Central memory CD8-positive, alpha-beta T cell (primary cell): ENCODE data around the gene NUP188.
"Not testable (repeated sequence)": the region's sequence is repeated elsewhere in the genome, so short reads cannot be mapped to it uniquely, and the experiment has no call there.

Experiments
- ATAC-seq: fragments of 150-1000 bp; cut with Tn5 transposase; replicated peaks from 2 replicates; pipeline ENCODE4 v1.10.0; 2022; ENCODE audit warnings: mild to moderate bottlenecking, moderate FRiP score, moderate number of reproducible peaks; ENCODE audit not compliant: poor library complexity, severe bottlenecking; ENCODE audit errors: extremely low read depth
- DNase-seq, 2 donors: peaks; one replicate each; pipeline ENCODE4 v3.0.0; 2021; ENCODE audit warnings: low spot score in 2 of 2
- H3K27ac Mint-ChIP-seq: one replicate; pipeline ENCODE4 v1.8.0; 2022; ENCODE audit warnings: low read depth, mild to moderate bottlenecking, moderate library complexity, mixed read lengths
- H3K27me3 Mint-ChIP-seq: one replicate; pipeline ENCODE4 v1.8.0; 2022; ENCODE audit warnings: mixed read lengths
- H3K36me3 Mint-ChIP-seq: one replicate; pipeline ENCODE4 v1.8.0; 2022; ENCODE audit warnings: mild to moderate bottlenecking, moderate library complexity, mixed read lengths; ENCODE audit not compliant: insufficient read depth
- H3K4me1 Mint-ChIP-seq: one replicate; pipeline ENCODE4 v1.8.0; 2022; ENCODE audit warnings: mixed read lengths
- H3K4me3 Mint-ChIP-seq: one replicate; pipeline ENCODE4 v1.8.0; 2022; ENCODE audit warnings: mild to moderate bottlenecking, moderate library complexity, mixed read lengths
- H3K9me3 Mint-ChIP-seq: one replicate; pipeline ENCODE4 v1.8.0; 2022; ENCODE audit warnings: mixed read lengths

NUP188 gene

GRCh38 chr9:129035838-129036237, 88.3 kb downstream of the NUP188 start:
- Mint-ChIP-seq H3K4me1 (peaks cover 37% of the 10 kb centered on the region), H3K27ac (peak overlapping the region; percentile 82), H3K4me3 (peak overlapping the region; percentile 98)
- not testable (repeated sequence) for DNase-seq, H3K9me3 Mint-ChIP-seq, H3K27me3 Mint-ChIP-seq, H3K36me3 Mint-ChIP-seq
- ATAC-seq = peak; percentile 1

- Mint-ChIP-seq H3K27me3 (no peaks in the 10 kb centered on the region), H3K4me1 (peaks cover 37% of the 10 kb centered on the region), H3K9me3 (no peaks in the 10 kb centered on the region), H3K4me3 (peak within 1 kb of the TSS; percentile 98), H3K36me3 (peaks cover 8% of the 10 kb centered on the region), H3K27ac (peak within 1 kb of the TSS; percentile 82)
- ATAC-seq (peak; percentile 97), DNase-seq (peak; percentile 75 to 89)
Measured at GRCh38 chr9:129036241-129036922, 88.9 kb downstream of the NUP188 start, which contains the start of gene MIGA2. Gene MIGA2, plus strand, starts transcription at chr9:129036626. Its CDS starts 3,969 bp downstream, at chr9:129040595.

GRCh38 chr9:129036923-129037766, 89.6 kb downstream of the NUP188 start:
- Mint-ChIP-seq H3K9me3 (no peaks in the 10 kb centered on the region), H3K36me3 (peaks cover 12% of the 10 kb centered on the region), H3K4me3 (peak overlapping the region; percentile 98), H3K27me3 (no peaks in the 10 kb centered on the region), H3K27ac (peak overlapping the region; percentile 82), H3K4me1 (peaks cover 37% of the 10 kb centered on the region)
- DNase-seq (no peak), ATAC-seq (no peak)

GRCh38 chr9:129037767-129038098, 90.2 kb downstream of the NUP188 start:
- no peaks in the 10 kb centered on the region for H3K27me3 Mint-ChIP-seq
- DNase-seq = no peak
- H3K4me1 Mint-ChIP-seq = peaks cover 37% of the 10 kb centered on the region
- peak overlapping the region; percentile 98 for H3K4me3 Mint-ChIP-seq
- no peak overlapping the region for H3K27ac Mint-ChIP-seq
- H3K9me3 Mint-ChIP-seq = no peaks in the 10 kb centered on the region
- peaks cover 18% of the 10 kb centered on the region for H3K36me3 Mint-ChIP-seq
- no peak for ATAC-seq

- no peaks in the 10 kb centered on the region for H3K27me3 Mint-ChIP-seq
- DNase-seq (no peak), ATAC-seq (no peak)
- peak overlapping the region; percentile 98 for H3K4me3 Mint-ChIP-seq
- no peak overlapping the region for H3K27ac Mint-ChIP-seq
- H3K36me3 Mint-ChIP-seq = peaks cover 22% of the 10 kb centered on the region
- H3K9me3 Mint-ChIP-seq = no peaks in the 10 kb centered on the region
- H3K4me1 Mint-ChIP-seq = peaks cover 37% of the 10 kb centered on the region
Measured at GRCh38 chr9:129038109-129038852, 90.8 kb downstream of the NUP188 start.

- ATAC-seq (no peak), DNase-seq (no peak)
- Mint-ChIP-seq H3K36me3 (peaks cover 33% of the 10 kb centered on the region), H3K4me3 (no peak overlapping the region), H3K9me3 (no peaks in the 10 kb centered on the region), H3K27ac (peak overlapping the region; percentile 38), H3K4me1 (peaks cover 37% of the 10 kb centered on the region), H3K27me3 (no peaks in the 10 kb centered on the region)
Measured at GRCh38 chr9:129040113-129040643, 92.7 kb downstream of the NUP188 start.

- H3K4me1 Mint-ChIP-seq = peaks cover 25% of the 10 kb centered on the region
- ATAC-seq (no peak), DNase-seq (no peak)
- H3K27ac Mint-ChIP-seq = no peak overlapping the region
- H3K9me3 Mint-ChIP-seq = no peaks in the 10 kb centered on the region
- H3K4me3 Mint-ChIP-seq = no peak overlapping the region
- no peaks in the 10 kb centered on the region for H3K27me3 Mint-ChIP-seq
- H3K36me3 Mint-ChIP-seq = peaks cover 33% of the 10 kb centered on the region
Measured at GRCh38 chr9:129042016-129042415, 94.5 kb downstream of the NUP188 start.

GRCh38 chr9:129052592-129052991, 105.1 kb downstream of the NUP188 start:
- Mint-ChIP-seq H3K27ac (no peak overlapping the region), H3K36me3 (peaks cover 43% of the 10 kb centered on the region), H3K9me3 (no peaks in the 10 kb centered on the region), H3K27me3 (no peaks in the 10 kb centered on the region), H3K4me1 (no peaks in the 10 kb centered on the region), H3K4me3 (no peak overlapping the region)
- ATAC-seq (no peak), DNase-seq (no peak)

GRCh38 chr9:129053020-129053419, 105.5 kb downstream of the NUP188 start:
- no peak for ATAC-seq
- Mint-ChIP-seq H3K36me3 (peaks cover 43% of the 10 kb centered on the region), H3K9me3 (no peaks in the 10 kb centered on the region), H3K4me3 (no peak overlapping the region), H3K27me3 (no peaks in the 10 kb centered on the region), H3K4me1 (no peaks in the 10 kb centered on the region), H3K27ac (no peak overlapping the region)
- DNase-seq = no peak

GRCh38 chr9:129054163-129054851, 106.8 kb downstream of the NUP188 start:
- H3K4me3 Mint-ChIP-seq = no peak overlapping the region
- no peaks in the 10 kb centered on the region for H3K4me1 Mint-ChIP-seq
- H3K27ac Mint-ChIP-seq = no peak overlapping the region

More at GRCh38 chr9:129054163-129054851, 106.8 kb downstream of the NUP188 start:
- H3K36me3 Mint-ChIP-seq = peaks cover 40% of the 10 kb centered on the region
- H3K27me3 Mint-ChIP-seq = no peaks in the 10 kb centered on the region
- no peaks in the 10 kb centered on the region for H3K9me3 Mint-ChIP-seq
- DNase-seq (no peak), ATAC-seq (no peak)
